ENCODE results near the gene NPAS1.

Gene NPAS1

DNA sequence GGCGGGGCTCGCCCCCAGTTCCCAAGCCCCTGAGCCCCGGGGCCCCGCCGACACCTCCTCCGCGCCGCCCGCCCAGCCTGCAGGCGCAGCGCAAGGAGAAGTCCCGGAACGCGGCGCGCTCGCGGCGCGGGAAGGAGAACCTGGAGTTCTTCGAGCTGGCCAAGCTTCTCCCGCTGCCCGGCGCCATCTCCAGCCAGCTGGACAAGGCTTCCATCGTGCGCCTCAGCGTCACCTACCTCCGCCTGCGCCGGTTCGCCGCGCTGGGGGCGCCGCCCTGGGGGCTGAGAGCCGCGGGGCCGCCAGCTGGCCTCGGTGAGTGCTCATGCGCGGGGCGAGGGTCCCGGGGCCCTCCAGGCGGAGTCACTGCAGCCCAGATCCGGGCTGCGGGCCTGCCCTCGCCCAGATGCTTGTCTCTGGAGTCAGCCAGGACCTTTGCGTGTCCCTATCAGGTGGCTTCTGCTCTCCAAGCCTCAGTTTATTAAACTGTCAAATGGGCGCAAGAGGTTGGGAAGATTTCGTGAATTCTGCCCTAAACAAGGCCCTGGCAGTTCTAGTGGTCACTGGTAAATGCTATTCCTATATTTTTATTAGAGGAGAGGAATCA is 2.0 kb downstream of the NPAS1 start:
- H3K4me3 ChIP-seq (ENCODE audit: low read length) = no peak overlapping the region
- TF ChIP-seq CTCF (conservative IDR thresholded peaks at IDR 0.05; ENCODE audit: low read depth, low read length) = no peak
- no peak for DNase-seq (ENCODE audit: low read depth)

DNA sequence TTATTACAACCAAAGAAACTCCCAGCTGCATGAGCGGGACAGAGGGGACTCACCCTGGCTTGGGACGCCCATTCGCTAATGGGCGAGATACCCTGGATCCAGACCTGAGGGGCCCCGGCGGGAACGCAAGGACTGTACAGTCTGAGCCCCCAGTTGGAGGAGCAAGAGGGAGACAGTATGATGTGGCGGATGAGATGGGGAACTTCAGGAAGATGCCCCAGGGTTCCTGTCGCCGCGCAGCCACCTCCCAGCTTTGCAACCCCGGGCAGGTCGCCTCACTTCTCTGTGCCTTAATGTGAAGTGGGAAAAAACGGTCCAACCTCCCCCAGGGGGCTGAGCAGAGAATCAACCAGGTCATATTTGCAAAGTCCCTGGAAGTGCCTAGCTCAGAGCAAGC is 2.5 kb downstream of the NPAS1 start:
- no peak for TF ChIP-seq CTCF (conservative IDR thresholded peaks at IDR 0.05; ENCODE audit: low read depth, low read length)
- H3K4me3 ChIP-seq (ENCODE audit: low read length) = no peak overlapping the region
- DNase-seq (ENCODE audit: low read depth) = no peak

DNA sequence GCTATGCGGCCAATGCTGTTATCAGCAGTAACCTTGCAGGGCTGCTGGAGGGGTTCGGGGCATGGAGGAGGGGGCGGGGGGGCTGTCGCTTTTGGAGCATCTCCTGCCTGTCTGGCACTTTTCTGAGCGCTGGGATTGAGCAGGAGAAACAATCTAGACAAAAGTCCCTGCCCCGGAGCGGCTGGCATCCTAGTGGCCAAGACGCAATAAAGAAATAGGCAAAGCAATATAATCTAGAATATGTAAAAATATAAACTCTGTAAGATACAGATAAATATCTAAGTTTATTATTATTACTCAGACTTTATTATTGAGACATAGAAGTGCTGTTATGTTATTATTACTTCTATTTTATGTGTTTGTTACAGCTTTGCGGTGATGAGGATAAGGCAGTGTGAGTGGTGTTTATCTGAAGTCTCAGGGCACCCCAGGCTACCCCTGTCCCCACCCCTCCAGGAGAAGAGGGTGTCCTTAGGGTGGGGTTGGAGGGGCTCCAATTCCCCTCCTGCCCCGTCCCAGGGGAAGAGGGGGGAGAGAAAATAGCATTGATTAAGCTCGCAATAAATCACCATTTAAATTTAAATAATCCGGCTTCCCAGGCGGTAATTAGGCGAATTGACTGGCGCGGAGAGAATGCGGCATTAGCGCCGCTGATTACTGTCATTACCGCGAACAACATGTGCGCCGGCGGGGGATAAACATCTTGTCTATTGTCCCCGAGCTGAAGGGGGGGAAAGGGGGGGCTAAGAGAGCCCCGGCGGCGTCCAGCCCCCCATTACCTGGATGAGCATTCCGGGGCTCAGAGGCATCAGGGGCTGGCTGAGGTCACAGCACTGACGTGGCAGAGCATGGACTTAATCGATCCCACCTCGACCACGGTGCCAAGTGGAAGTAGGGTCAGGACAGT is 3.2 kb downstream of the NPAS1 start:
- H3K4me3 ChIP-seq (ENCODE audit: low read length) = no peak overlapping the region
- DNase-seq (ENCODE audit: low read depth) = no peak
- TF ChIP-seq CTCF (conservative IDR thresholded peaks at IDR 0.05; ENCODE audit: low read depth, low read length) = no peak

- DNase-seq (ENCODE audit: low read depth) = no peak
- no peak overlapping the region for H3K4me3 ChIP-seq (ENCODE audit: low read length)
- TF ChIP-seq CTCF (conservative IDR thresholded peaks at IDR 0.05; ENCODE audit: low read depth, low read length) = no peak
Measured at GRCh38 chr19:47023448-47023794, 3.8 kb downstream of the NPAS1 start.

- no peak for DNase-seq (ENCODE audit: low read depth)
- TF ChIP-seq CTCF (conservative IDR thresholded peaks at IDR 0.05; ENCODE audit: low read depth, low read length) = no peak
- H3K4me3 ChIP-seq (ENCODE audit: low read length) = no peak overlapping the region
Measured at GRCh38 chr19:47024502-47024901, 4.9 kb downstream of the NPAS1 start.

DNA sequence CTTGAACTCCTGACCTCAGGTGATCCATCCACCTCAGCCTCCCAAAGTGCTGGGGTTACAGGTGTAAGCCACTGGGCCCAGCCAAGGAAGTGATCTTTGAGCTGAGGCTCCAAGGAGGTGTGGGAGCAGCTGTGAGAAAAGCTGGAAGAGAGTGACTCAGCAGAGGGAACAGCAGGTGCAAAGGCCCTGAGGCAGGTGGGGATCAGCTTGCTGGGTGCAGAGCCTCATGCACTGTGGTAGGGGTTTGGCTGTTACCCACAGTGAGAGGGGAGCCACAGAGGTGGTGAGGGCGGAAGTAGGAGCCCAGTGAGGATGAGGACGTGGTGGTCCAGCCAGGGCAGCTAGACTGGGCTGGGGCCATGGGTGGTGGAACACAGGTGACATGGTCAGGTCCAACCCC is 6.5 kb downstream of the NPAS1 start:
- no peak for DNase-seq (ENCODE audit: low read depth)
- H3K4me3 ChIP-seq (ENCODE audit: low read length) = no peak overlapping the region
- no peak for TF ChIP-seq CTCF (conservative IDR thresholded peaks at IDR 0.05; ENCODE audit: low read depth, low read length)

DNA sequence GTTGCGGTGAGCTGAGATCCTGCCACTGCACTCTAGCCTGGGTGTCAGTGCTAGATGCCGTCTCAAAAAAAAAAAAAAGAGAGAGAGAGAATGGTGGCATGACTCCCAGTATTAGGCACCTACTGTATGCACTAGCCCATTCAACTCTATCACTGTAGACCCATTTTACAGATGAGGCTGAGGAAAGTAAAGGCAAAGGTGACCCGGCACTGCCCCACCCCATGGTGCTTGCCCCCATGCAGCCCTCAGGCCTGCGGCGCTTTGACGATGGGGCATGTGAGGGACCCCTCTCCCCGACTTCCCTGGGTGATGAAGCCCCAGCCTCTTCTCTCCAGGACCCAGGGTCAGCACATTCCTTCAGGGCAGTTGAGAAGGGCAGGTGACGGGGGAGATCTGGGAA is 7.3 kb downstream of the NPAS1 start:
- H3K4me3 ChIP-seq (ENCODE audit: low read length) = no peak overlapping the region
- no peak for DNase-seq (ENCODE audit: low read depth)
- no peak for TF ChIP-seq CTCF (conservative IDR thresholded peaks at IDR 0.05; ENCODE audit: low read depth, low read length)
